HG03064 (cell line): ENCODE results near the gene SULT6B1.
"Not testable (repeated sequence)": the region's sequence is repeated elsewhere in the genome, so short reads cannot be mapped to it uniquely, and the experiment has no call there.

Source experiments
- ATAC-seq: cut with Tn5 transposase; IDR thresholded peaks from one replicate; pipeline ENCODE4 v1.9.1; 2021; ENCODE audit warnings: low read depth; ENCODE audit not compliant: unreplicated experiment

Gene SULT6B1

GRCh38 chr2:37196320-37197195, 8.1 kb upstream of the SULT6B1 start, which contains the start of gene CEBPZOS:
Gene CEBPZOS (plus strand): TSS chr2:37196496. CDS start chr2:37199705, 3,209 bp downstream.
- ATAC-seq = peak; percentile 69

GRCh38 chr2:37195862-37196319, 7.4 kb upstream of the SULT6B1 start:
- ATAC-seq = not testable (repeated sequence)

GRCh38 chr2:37192551-37192950, 4.1 kb upstream of the SULT6B1 start:
- no peak for ATAC-seq

GRCh38 chr2:37191747-37192146, 3.3 kb upstream of the SULT6B1 start:
- ATAC-seq = no peak

GRCh38 chr2:37191253-37191652, 2.8 kb upstream of the SULT6B1 start:
- no peak for ATAC-seq

GRCh38 chr2:37190290-37190689, 1.8 kb upstream of the SULT6B1 start:
- ATAC-seq = no peak

GRCh38 chr2:37189452-37190153, 1.1 kb upstream of the SULT6B1 start:
- no peak for ATAC-seq

- ATAC-seq = no peak
Observed at GRCh38 chr2:37181726-37182684, 6.5 kb downstream of the SULT6B1 start.

- ATAC-seq = no peak
Observed at GRCh38 chr2:37180640-37181039, 7.8 kb downstream of the SULT6B1 start.

GRCh38 chr2:37180006-37180639, 8.3 kb downstream of the SULT6B1 start:
- ATAC-seq = no peak

- no peak for ATAC-seq
Observed at GRCh38 chr2:37173741-37174140, 14.7 kb downstream of the SULT6B1 start.

- no peak for ATAC-seq
Observed at GRCh38 chr2:37171624-37171950, 16.9 kb downstream of the SULT6B1 start.

GRCh38 chr2:37168217-37168981, 20.1 kb downstream of the SULT6B1 start:
- ATAC-seq = no peak

GRCh38 chr2:37167636-37168180, 20.8 kb downstream of the SULT6B1 start:
- ATAC-seq = no peak

- no peak for ATAC-seq
Observed at GRCh38 chr2:37164757-37165156, 23.7 kb downstream of the SULT6B1 start.

GRCh38 chr2:37156857-37157714, 31.4 kb downstream of the SULT6B1 start, which contains the start of gene EIF2AK2:
Gene EIF2AK2 (minus strand): TSS chr2:37156980. CDS start chr2:37147806, 9,174 bp downstream.
- ATAC-seq = peak; percentile 68

GRCh38 chr2:37156071-37156856, 32.2 kb downstream of the SULT6B1 start:
- peak; percentile 5 for ATAC-seq
